LNCAP (cell line): ENCODE measurements around the gene MYO18B.

Source experiments
- TF ChIP-seq, protein P1 (sequence below): fragments of 450-650 bp; IDR thresholded peaks from 2 replicates; pipeline ENCODE4 v1.5.1; 2017; ENCODE audit warnings: mild to moderate bottlenecking

Gene MYO18B

DNA sequence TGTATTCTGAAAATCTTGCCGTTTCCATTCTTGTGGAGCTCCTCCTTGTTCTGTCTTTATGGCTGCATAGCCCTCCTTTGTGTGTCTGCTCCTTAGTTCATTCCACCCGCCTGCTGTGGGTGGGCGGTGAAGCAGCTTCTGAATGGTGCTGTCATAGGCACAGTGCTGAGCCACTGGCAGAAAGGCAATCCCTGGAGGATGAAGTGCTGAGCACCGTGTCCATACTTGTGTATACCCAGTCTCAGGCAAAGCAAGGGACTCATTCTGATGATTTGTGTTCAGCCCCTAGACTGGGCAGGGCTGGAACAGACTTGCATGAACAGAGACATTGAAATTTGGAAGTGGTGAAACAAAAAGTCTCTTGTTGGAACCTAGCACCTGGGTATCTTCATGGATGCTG lies 134.9 kb downstream of the MYO18B start:
- TF ChIP-seq, protein P1, sequence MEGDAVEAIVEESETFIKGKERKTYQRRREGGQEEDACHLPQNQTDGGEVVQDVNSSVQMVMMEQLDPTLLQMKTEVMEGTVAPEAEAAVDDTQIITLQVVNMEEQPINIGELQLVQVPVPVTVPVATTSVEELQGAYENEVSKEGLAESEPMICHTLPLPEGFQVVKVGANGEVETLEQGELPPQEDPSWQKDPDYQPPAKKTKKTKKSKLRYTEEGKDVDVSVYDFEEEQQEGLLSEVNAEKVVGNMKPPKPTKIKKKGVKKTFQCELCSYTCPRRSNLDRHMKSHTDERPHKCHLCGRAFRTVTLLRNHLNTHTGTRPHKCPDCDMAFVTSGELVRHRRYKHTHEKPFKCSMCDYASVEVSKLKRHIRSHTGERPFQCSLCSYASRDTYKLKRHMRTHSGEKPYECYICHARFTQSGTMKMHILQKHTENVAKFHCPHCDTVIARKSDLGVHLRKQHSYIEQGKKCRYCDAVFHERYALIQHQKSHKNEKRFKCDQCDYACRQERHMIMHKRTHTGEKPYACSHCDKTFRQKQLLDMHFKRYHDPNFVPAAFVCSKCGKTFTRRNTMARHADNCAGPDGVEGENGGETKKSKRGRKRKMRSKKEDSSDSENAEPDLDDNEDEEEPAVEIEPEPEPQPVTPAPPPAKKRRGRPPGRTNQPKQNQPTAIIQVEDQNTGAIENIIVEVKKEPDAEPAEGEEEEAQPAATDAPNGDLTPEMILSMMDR = no peak

DNA sequence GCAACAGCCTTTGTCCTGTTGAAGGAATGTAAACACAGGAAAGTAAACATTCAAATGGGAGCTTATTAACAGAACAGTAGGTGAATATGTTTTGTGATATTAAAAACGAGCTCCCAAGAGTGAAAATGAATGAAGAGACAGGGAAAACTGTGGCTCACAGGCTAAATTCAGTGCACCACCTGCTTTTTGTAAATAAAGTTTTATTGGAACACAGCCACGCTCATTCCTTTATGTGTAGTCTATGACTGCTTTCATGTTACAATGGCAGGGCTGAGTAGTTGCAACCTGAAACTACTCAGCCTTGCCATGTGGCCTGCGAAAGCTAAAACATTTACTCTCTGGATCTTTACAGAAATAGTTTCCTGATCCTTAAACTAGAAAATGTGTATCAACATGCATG lies 136.9 kb downstream of the MYO18B start:
- TF ChIP-seq, protein P1 = no peak

DNA sequence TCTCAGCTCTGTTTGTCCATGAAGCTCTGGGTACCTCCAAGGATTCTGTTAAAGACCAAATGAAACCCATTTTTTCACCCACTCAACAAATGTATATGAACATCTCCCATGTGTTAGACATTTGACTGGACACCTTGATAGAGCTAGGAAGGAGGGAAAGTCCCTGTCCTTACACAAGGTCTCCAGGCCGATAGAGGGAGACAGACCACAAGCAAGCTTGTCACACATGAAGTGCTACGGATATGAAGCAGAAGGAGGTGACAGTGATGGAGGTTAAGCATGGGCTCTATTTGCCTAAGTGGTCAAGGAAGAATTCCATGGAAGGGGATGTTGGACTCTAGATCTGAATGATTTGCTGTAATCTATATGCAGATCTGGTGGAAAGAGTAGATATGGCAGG lies 138.5 kb downstream of the MYO18B start:
- TF ChIP-seq, protein P1 = no peak

DNA sequence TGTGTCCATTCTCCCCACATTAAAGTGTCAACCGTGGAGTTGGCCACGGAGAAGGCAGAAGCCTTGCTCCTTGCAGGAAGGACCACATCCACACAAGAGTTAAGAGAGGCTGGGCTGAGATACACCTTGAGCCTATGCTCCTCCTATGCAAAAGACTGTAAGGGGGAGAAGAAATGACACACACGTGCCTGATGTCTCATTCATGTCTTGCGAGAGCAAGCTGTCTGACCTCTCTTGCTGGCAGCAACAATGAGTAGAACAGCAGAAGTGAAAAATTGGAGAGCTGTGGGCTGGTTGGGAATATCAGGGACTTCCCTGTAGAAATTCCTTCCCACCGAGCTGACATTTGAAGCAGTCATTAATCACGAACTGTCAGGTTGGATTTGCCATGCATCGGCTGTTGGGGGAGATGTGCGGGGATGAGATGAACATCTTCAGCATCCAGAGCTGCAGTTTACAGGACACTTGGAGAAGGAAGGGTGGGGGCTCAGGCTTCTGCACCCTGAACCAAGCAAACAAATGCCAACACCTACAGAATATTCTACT lies 139.3 kb downstream of the MYO18B start:
- TF ChIP-seq, protein P1 = no peak

DNA sequence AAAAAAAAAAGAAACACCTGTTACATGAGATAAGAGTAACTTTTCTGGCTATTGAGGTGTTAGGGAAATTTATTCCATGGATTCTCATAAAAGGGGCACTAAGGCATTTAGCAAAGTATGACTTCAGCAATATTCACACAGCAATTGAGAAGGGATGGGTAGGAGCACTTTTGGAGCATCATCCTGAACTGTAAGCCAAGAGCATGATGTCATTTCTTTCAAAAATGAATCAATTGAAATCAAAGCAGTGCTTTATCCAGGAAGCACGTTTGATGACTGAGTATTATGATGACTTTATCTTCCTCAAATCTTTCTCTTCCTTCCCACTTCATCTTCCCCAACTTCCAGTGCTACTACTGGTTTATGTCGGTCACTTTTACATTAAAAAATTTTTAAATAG lies 140.4 kb downstream of the MYO18B start:
- TF ChIP-seq, protein P1 = no peak

DNA sequence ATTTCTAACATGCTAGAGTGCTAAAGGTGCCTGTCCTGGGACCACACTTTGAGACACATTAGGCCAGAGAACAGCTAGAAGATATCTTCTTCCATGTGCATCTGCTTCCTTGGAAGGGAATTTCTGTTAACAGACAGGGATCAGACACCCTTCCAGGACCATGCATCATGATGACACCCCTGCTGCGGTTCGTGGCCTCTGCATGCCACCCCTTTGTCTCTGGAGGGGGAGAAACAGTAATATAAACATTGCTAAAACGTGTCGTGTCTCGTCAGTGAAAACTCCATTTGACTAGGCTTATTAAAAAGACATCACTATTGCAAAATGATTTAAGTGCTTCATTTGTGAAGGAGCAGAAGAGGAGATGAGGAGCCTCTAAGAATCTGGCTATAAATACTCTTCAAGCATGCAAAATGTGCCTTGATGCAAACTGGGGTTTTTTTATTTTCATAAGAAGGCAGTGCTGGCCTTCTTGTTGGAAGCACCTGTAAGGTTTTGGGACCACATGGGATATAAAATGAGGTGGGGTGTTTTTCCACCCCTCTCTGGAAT lies 141.6 kb downstream of the MYO18B start:
- TF ChIP-seq, protein P1 = no peak

DNA sequence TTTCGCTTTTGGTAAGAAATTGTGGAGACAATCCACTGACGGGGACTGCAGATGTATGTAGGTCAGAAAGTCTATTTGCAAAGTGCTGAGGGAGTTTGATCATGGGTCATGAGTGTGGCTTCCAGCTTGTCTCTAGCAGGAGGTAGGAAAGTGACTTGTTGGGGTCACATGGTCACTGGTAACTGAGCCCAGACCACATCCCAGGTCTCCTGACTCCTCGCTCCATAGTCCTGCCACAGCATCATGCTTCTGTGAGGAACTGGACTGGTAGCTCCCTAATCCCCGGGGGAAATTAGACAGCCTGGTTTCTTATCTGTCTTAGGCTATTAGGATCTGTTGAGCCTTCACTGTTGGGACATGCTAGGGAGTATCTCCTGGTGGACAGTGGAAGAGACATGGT lies 142.1 kb downstream of the MYO18B start:
- TF ChIP-seq, protein P1 = no peak
